ENCODE results near the gene SLC46A3.

Gene SLC46A3

GRCh38 chr13:28671126-28671792 lies 47.5 kb downstream of the SLC46A3 start:
- Histone ChIP-seq H3K9me3 (ENCODE audit: insufficient read depth, low read length) (no peaks in the 10 kb centered on the region), H3K27ac (ENCODE audit: low read length) (peak overlapping the region; percentile 26; the same call in 1 of the 2 replicates), H3K4me1 (ENCODE audit: low read length) (peaks cover 17% of the 10 kb centered on the region), H3K27me3 (ENCODE audit: low read depth, low read length) (no peaks in the 10 kb centered on the region), H3K79me2 (ENCODE audit: low read length) (peaks cover 10% of the 10 kb centered on the region; the same call in 1 of the 2 replicates), H3K4me3 (ENCODE audit: low read length) (no peak overlapping the region), H2AFZ (ENCODE audit: low read depth, low read length) (no peak overlapping the region), H3K36me3 (replicated peaks; ENCODE audit: low read depth, low read length) (peaks cover 70% of the 10 kb centered on the region), H4K20me1 (ENCODE audit: insufficient read depth, low read length) (no peaks in the 10 kb centered on the region), H3K4me2 (ENCODE audit: low read length) (no peak overlapping the region), H3K9ac (ENCODE audit: low read length) (no peak overlapping the region)
- TF ChIP-seq EZH2phosphoT487 (IDR thresholded peaks at IDR 0.05; ENCODE audit: low read depth), result no peak
- TF ChIP-seq CTCF (IDR thresholded peaks at IDR 0.05; ENCODE audit: low read depth, low read length), result no peak

GRCh38 chr13:28666897-28667488 lies 51.8 kb downstream of the SLC46A3 start:
- Histone ChIP-seq H3K9me3 (ENCODE audit: insufficient read depth, low read length) (no peaks in the 10 kb centered on the region), H3K27ac (ENCODE audit: low read length) (no peak overlapping the region), H4K20me1 (ENCODE audit: insufficient read depth, low read length) (0 out of 2 replicates have a peak, but pooled peaks cover 4% of the 10 kb centered on the region), H3K27me3 (ENCODE audit: low read depth, low read length) (no peaks in the 10 kb centered on the region), H3K4me1 (ENCODE audit: low read length) (peaks cover 17% of the 10 kb centered on the region), H3K9ac (ENCODE audit: low read length) (no peak overlapping the region), H3K4me3 (ENCODE audit: low read length) (no peak overlapping the region), H3K4me2 (ENCODE audit: low read length) (no peak overlapping the region), H3K79me2 (ENCODE audit: low read length) (peaks cover 39% of the 10 kb centered on the region), H3K36me3 (replicated peaks; ENCODE audit: low read depth, low read length) (peaks cover 77% of the 10 kb centered on the region), H2AFZ (ENCODE audit: low read depth, low read length) (no peak overlapping the region)
- TF ChIP-seq EZH2phosphoT487 (IDR thresholded peaks at IDR 0.05; ENCODE audit: low read depth), result no peak
- no peak for TF ChIP-seq CTCF (IDR thresholded peaks at IDR 0.05; ENCODE audit: low read depth, low read length)

GRCh38 chr13:28659621-28659970 lies 59.2 kb downstream of the SLC46A3 start:
- peaks cover 18% of the 10 kb centered on the region for H3K4me1 ChIP-seq (ENCODE audit: low read length)
- peaks cover 88% of the 10 kb centered on the region for H3K79me2 ChIP-seq (ENCODE audit: low read length)
- H3K4me2 ChIP-seq (ENCODE audit: low read length), result peak overlapping the region; percentile 92
- TF ChIP-seq CTCF (IDR thresholded peaks at IDR 0.05; ENCODE audit: low read depth, low read length) (no peak), EZH2phosphoT487 (IDR thresholded peaks at IDR 0.05; ENCODE audit: low read depth) (no peak)
- no peaks in the 10 kb centered on the region for H3K9me3 ChIP-seq (ENCODE audit: insufficient read depth, low read length)
- H3K27me3 ChIP-seq (ENCODE audit: low read depth, low read length), result no peaks in the 10 kb centered on the region
- H3K4me3 ChIP-seq (ENCODE audit: low read length), result peak overlapping the region; percentile 94
- H4K20me1 ChIP-seq (ENCODE audit: insufficient read depth, low read length), result peaks cover 34% of the 10 kb centered on the region
- no peak overlapping the region for H2AFZ ChIP-seq (ENCODE audit: low read depth, low read length)
- H3K36me3 ChIP-seq (replicated peaks; ENCODE audit: low read depth, low read length), result peaks cover 38% of the 10 kb centered on the region
- peak overlapping the region; percentile 99 for H3K9ac ChIP-seq (ENCODE audit: low read length)
- peak overlapping the region; percentile 80 for H3K27ac ChIP-seq (ENCODE audit: low read length)

- H3K9me3 ChIP-seq (ENCODE audit: insufficient read depth, low read length), result no peaks in the 10 kb centered on the region
- H3K27ac ChIP-seq (ENCODE audit: low read length), result peak within 1 kb of the TSS; percentile 80
- H3K4me2 ChIP-seq (ENCODE audit: low read length), result peak within 1 kb of the TSS; percentile 92
- H2AFZ ChIP-seq (ENCODE audit: low read depth, low read length), result peak within 1 kb of the TSS; percentile 68
- TF ChIP-seq CTCF (IDR thresholded peaks at IDR 0.05; ENCODE audit: low read depth, low read length) (peak; percentile 30), EZH2phosphoT487 (IDR thresholded peaks at IDR 0.05; ENCODE audit: low read depth) (no peak)
- no peaks in the 10 kb centered on the region for H3K27me3 ChIP-seq (ENCODE audit: low read depth, low read length)
- H3K36me3 ChIP-seq (replicated peaks; ENCODE audit: low read depth, low read length), result peaks cover 37% of the 10 kb centered on the region
- H3K4me1 ChIP-seq (ENCODE audit: low read length), result peaks cover 18% of the 10 kb centered on the region
- H4K20me1 ChIP-seq (ENCODE audit: insufficient read depth, low read length), result peaks cover 34% of the 10 kb centered on the region
- H3K79me2 ChIP-seq (ENCODE audit: low read length), result peaks cover 87% of the 10 kb centered on the region
- peak within 1 kb of the TSS; percentile 99 for H3K9ac ChIP-seq (ENCODE audit: low read length)
- peak within 1 kb of the TSS; percentile 94 for H3K4me3 ChIP-seq (ENCODE audit: low read length)
These were observed 59.8 kb downstream of the SLC46A3 start, which contains the start of gene POMP for GRCh38 chr13:28658796-28659620. Gene POMP (plus strand): TSS chr13:28659130. CDS start chr13:28659185, 55 bp downstream.
